Measurements from ENCODE around the gene SDSL. TPM values are rescaled to one million over a fixed set of nuclear protein-coding genes. Genes with fewer than 3 reads are reported as not detected.

SDSL gene
- total and polyA plus RNA-seq, 10 of the 15 experiments (the other 5 are each of a cell fraction or from before 2014, with no cell fraction given), result 0.18 to 4.4 (median 1.0) TPM

- ATAC-seq (no peak; the same call in 2 of the 3 replicates), DNase-seq (ENCODE audit: low read depth, low spot score) (no peak), FAIRE-seq (no peak)
- Histone ChIP-seq H3K27ac (ENCODE audit: control insufficient read depth, insufficient read depth) (no peak overlapping the region), H3K4me3 (no peak overlapping the region), H3K36me3 (ENCODE audit: control insufficient read depth in 2 of 2, insufficient read depth in 2 of 2, low read length in 1 of 2) (no peaks in the 10 kb centered on the region), H3K4me1 (ENCODE audit: control insufficient read depth, insufficient read depth, low read length) (no peaks in the 10 kb centered on the region), H2AFZ (ENCODE audit: control insufficient read depth, low read depth, low read length) (no peak overlapping the region), H3K9me3 (replicated peaks; ENCODE audit: control insufficient read depth, insufficient read depth, low read length) (no peaks in the 10 kb centered on the region), H4K20me1 (ENCODE audit: control insufficient read depth, insufficient read depth) (no peaks in the 10 kb centered on the region), H3K9ac (ENCODE audit: control insufficient read depth, insufficient read depth, low read length) (no peak overlapping the region), H3K4me2 (ENCODE audit: control insufficient read depth, insufficient read depth) (no peak overlapping the region), H3K27me3 (replicated peaks in 1 of 2; ENCODE audit: control insufficient read depth in 2 of 2, insufficient read depth in 2 of 2, low read length in 1 of 2) (no peaks in the 10 kb centered on the region; a peak in 1 of 4 replicates), H3K79me2 (ENCODE audit: control insufficient read depth, insufficient read depth, low read length) (no peaks in the 10 kb centered on the region)
- ChIA-PET RAD21 (ENCODE audit: unreplicated experiment) (no interaction called here), CTCF (interaction anchor here (1.0 to 1.1 kb wide), 2 partner anchors 31 to 524 kb away, joined by 3 to 4 read pairs; no protein-coding TSS in a partner anchor), POLR2A (no interaction called here), SMC1A (ENCODE audit: uncharacterized antibody, unreplicated experiment) (interaction anchor here (0.5 kb wide), 1 partner anchor 412 kb away, joined by 3 read pairs; no protein-coding TSS in a partner anchor)
- 68% methylated on average over 4 of the region's 4 CpGs for WGBS (ENCODE audit: insufficient coverage, insufficient replicate concordance, low lambda C conversion rate, missing lambda C conversion rate)
- intact Hi-C loops (cut with micrococcal nuclease; ENCODE audit: unreplicated experiment) (no loop called here), in situ Hi-C loops (cut with MboI) (no loop called here)
- BruUV-seq (replicated peaks), result no TSS peak
- TF ChIP-seq CBX5 (IDR thresholded peaks at IDR 0.05; ENCODE audit: low read depth), result no peak
- TF ChIP-seq PAX8 (IDR thresholded peaks at IDR 0.05), result no peak
- no peak for TF ChIP-seq CEBPZ (IDR thresholded peaks at IDR 0.05; ENCODE audit: low read depth, low read length)
- no peak for TF ChIP-seq SMAD5 (IDR thresholded peaks at IDR 0.05; ENCODE audit: low read depth)
- TF ChIP-seq NFYA (IDR thresholded peaks at IDR 0.05; ENCODE audit: borderline replicate concordance, low read depth, low read length), result no peak
Observed at GRCh38 chr12:113456761-113457160, 34.6 kb downstream of the SDSL start.
